B cell (primary cell): ENCODE results near the gene STN1. TPM values are rescaled to one million over a fixed set of nuclear protein-coding genes. Genes with fewer than 3 reads are reported as not detected.

Experiments
- ATAC-seq: fragments of 200-7000 bp; cut with Tn5 transposase; one replicate; pipeline ENCODE4 v1.10.0; 2021; ENCODE audit warnings: low read depth, mild to moderate bottlenecking, moderate number of reproducible peaks, moderate library complexity
- CTCF ChIA-PET: fragments of 350-600 bp; sonication (Branson Sonifier 250); formaldehyde crosslinking; loops from one replicate; lab custom pipeline; 2021; ENCODE audit warnings: antibody characterized with exemption, inconsistent platforms; lab: Charles Lee
- POLR2A ChIA-PET: fragments of 350-600 bp; sonication (Branson Sonifier 250); formaldehyde crosslinking; loops from one replicate; lab custom pipeline; 2021; ENCODE audit warnings: antibody characterized with exemption; lab: Charles Lee
- DNase-seq: peaks from one replicate; pipeline ENCODE4 v3.0.0; 2013
- H2AFZ ChIP-seq: 2 replicates; pipeline ENCODE4 v1.6.1; 2012; ENCODE audit warnings: mild to moderate bottlenecking, low read depth, low read length; ENCODE audit not compliant: insufficient read depth, poor library complexity, severe bottlenecking
- H3K27ac ChIP-seq, 2 donors: 1 replicate in 1 of 2; 2 replicates in 1 of 2; pipeline ENCODE4 v1.5.1; 2012 to 2013; ENCODE audit warnings: low read length in 2 of 2, mild to moderate bottlenecking in 2 of 2, moderate library complexity in 1 of 2
- H3K27me3 ChIP-seq, 4 experiments: fragments of 200-600 bp in 1 of 4; sonication (generic) in 1 of 4; replicated peaks in 1 of 4; 1 replicate in 2 of 4; 2 replicates in 2 of 4; pipeline versions ENCODE4 v1.6.1 to v1.7.0; 2013 to 2016; ENCODE audit warnings: low read length in 3 of 4, mild to moderate bottlenecking in 2 of 4, mixed read lengths in 1 of 4, moderate library complexity in 1 of 4; ENCODE audit not compliant: insufficient read depth in 4 of 4, control insufficient read depth in 3 of 4; ENCODE audit errors: control extremely low read depth in 1 of 4
- H3K36me3 ChIP-seq, 2 experiments: replicated peaks in 1 of 2; 1 replicate in 1 of 2; 2 replicates in 1 of 2; pipeline versions ENCODE4 v1.6.1 to v1.7.1; 2013; ENCODE audit warnings: low read length in 1 of 2; ENCODE audit not compliant: insufficient read depth in 2 of 2, control insufficient read depth in 1 of 2; ENCODE audit errors: control extremely low read depth in 1 of 2, extremely low read depth in 1 of 2
- H3K4me1 ChIP-seq, 2 donors: fragments of 200-600 bp in 1 of 2; sonication (generic) in 1 of 2; 1 replicate in 1 of 2; 2 replicates in 1 of 2; pipeline versions ENCODE4 v1.5.1 to v1.6.1; 2013 to 2017; ENCODE audit warnings: low read length in 2 of 2; ENCODE audit not compliant: control insufficient read depth in 2 of 2, insufficient read depth in 2 of 2
- H3K4me2 ChIP-seq: replicated peaks from 2 replicates; pipeline ENCODE3; 2012; ENCODE audit warnings: mild to moderate bottlenecking, low read depth, low read length; ENCODE audit not compliant: poor library complexity, severe bottlenecking
- H3K4me3 ChIP-seq, 5 experiments: fragments of 200-600 bp in 1 of 5; sonication (generic) in 1 of 5; 1 replicate in 3 of 5; 2 replicates in 2 of 5; pipeline versions ENCODE4 v1.5.1 to v1.7.0; 2011 to 2016; ENCODE audit warnings: low read length in 4 of 5, mild to moderate bottlenecking in 4 of 5, low read depth in 2 of 5, control low read depth in 1 of 5, moderate library complexity in 1 of 5; ENCODE audit not compliant: insufficient read depth in 1 of 5; ENCODE audit errors: control extremely low read depth in 1 of 5, extremely low read depth in 1 of 5
- H3K79me2 ChIP-seq: fragments of 200-600 bp; sonication (generic); one replicate; pipeline ENCODE4 v1.6.0; 2016; ENCODE audit warnings: low read length; ENCODE audit not compliant: control insufficient read depth, insufficient read depth
- H3K9ac ChIP-seq: fragments of 200-600 bp; sonication (generic); 2 replicates; pipeline ENCODE4 v1.6.1; 2017; ENCODE audit warnings: mild to moderate bottlenecking, low read length, moderate library complexity
- H3K9me3 ChIP-seq, 3 donors: one replicate each; pipeline versions ENCODE4 v1.6.1 to v1.7.1; 2013; ENCODE audit warnings: low read length in 2 of 3; ENCODE audit not compliant: control insufficient read depth in 2 of 3, insufficient read depth in 1 of 3; ENCODE audit errors: control extremely low read depth in 1 of 3
- H4K20me1 ChIP-seq: 2 replicates; pipeline ENCODE4 v1.6.0; 2012; ENCODE audit warnings: mild to moderate bottlenecking, low read length; ENCODE audit not compliant: insufficient read depth, control insufficient read depth, poor library complexity, severe bottlenecking
- H3K27ac Mint-ChIP-seq: one replicate; pipeline ENCODE4 v1.8.0; 2021; ENCODE audit warnings: mixed read lengths
- H3K27me3 Mint-ChIP-seq: one replicate; pipeline ENCODE4 v1.8.0; 2021; ENCODE audit warnings: mixed read lengths
- H3K4me1 Mint-ChIP-seq: one replicate; pipeline ENCODE4 v1.8.0; 2021; ENCODE audit warnings: mixed read lengths
- H3K4me3 Mint-ChIP-seq: one replicate; pipeline ENCODE4 v1.8.0; 2021; ENCODE audit warnings: mixed read lengths
- H3K9me3 Mint-ChIP-seq: one replicate; pipeline ENCODE4 v1.8.0; 2022; ENCODE audit warnings: mixed read lengths; ENCODE audit not compliant: insufficient read depth
- EZH2 ChIP-seq: IDR thresholded peaks from 2 replicates; pipeline ENCODE4 v1.6.1; 2012; ENCODE audit warnings: borderline replicate concordance, low read depth, mild to moderate bottlenecking, moderate library complexity, low read length; ENCODE audit not compliant: insufficient read depth, poor library complexity, severe bottlenecking
- whole genome bisulfite sequencing: methylation state at CpG from one replicate; pipeline ENCODE4 v1.1.5; 2013; ENCODE audit warnings: missing lambda C conversion rate; ENCODE audit not compliant: insufficient coverage; 5-methylcytosine and 5-hydroxymethylcytosine counted together
- intact Hi-C: fragments of 100-400 bp; cut with micrococcal nuclease; formaldehyde crosslinking; loops from one replicate; pipeline ENCODE4 v1.10.0; 2022
- polyA plus RNA-seq: library from polyadenylated mRNA; depleted of rRNA; stranded (reverse); fragments of >200 nt; gene quantifications from 2 replicates; pipeline ENCODE4 v1.2.3, GENCODE V29; 2012
- total RNA-seq, 2 donors: library from RNA; stranded (reverse); fragments of 120-200 nt in 1 of 2; gene quantifications; 1 replicate in 1 of 2; 2 replicates in 1 of 2; pipeline versions ENCODE4 v1.2.3 to v1.2.4, GENCODE V29; 2013 to 2022
- TF ChIP-seq, protein P1 (sequence below): fragments of 200-600 bp; IDR thresholded peaks from one replicate; pipeline ENCODE4 v1.8.0; 2022; ENCODE audit warnings: antibody characterized with exemption, mild to moderate bottlenecking

STN1 gene
- total and polyA plus RNA-seq, 2 donors (not counting 1 experiment from before 2014, with no cell fraction given) = 16.3 to 24.5 TPM

- TF ChIP-seq EZH2 = no peak
- TF ChIP-seq, protein P1, sequence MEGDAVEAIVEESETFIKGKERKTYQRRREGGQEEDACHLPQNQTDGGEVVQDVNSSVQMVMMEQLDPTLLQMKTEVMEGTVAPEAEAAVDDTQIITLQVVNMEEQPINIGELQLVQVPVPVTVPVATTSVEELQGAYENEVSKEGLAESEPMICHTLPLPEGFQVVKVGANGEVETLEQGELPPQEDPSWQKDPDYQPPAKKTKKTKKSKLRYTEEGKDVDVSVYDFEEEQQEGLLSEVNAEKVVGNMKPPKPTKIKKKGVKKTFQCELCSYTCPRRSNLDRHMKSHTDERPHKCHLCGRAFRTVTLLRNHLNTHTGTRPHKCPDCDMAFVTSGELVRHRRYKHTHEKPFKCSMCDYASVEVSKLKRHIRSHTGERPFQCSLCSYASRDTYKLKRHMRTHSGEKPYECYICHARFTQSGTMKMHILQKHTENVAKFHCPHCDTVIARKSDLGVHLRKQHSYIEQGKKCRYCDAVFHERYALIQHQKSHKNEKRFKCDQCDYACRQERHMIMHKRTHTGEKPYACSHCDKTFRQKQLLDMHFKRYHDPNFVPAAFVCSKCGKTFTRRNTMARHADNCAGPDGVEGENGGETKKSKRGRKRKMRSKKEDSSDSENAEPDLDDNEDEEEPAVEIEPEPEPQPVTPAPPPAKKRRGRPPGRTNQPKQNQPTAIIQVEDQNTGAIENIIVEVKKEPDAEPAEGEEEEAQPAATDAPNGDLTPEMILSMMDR = no peak
- Histone ChIP-seq H3K9me3 (no peaks in the 10 kb centered on the region), H3K9ac (no peak overlapping the region), H3K36me3 (no peaks in the 10 kb centered on the region), H3K4me2 (no peak overlapping the region), H3K4me3 (no peak overlapping the region), H3K4me1 (no peaks in the 10 kb centered on the region), H3K27me3 (no peaks in the 10 kb centered on the region), H4K20me1 (no peaks in the 10 kb centered on the region), H3K79me2 (no peaks in the 10 kb centered on the region), H3K27ac (no peak overlapping the region), H2AFZ (no peak overlapping the region)
- peaks cover 7% of the 10 kb centered on the region for H3K27me3 Mint-ChIP-seq
- POLR2A ChIA-PET = no interaction called here
- H3K4me1 Mint-ChIP-seq = no peaks in the 10 kb centered on the region
- ATAC-seq = no peak
- H3K27ac Mint-ChIP-seq = no peak overlapping the region
- H3K4me3 Mint-ChIP-seq = no peak overlapping the region
- DNase-seq = no peak
- intact Hi-C loops = no loop called here
- H3K9me3 Mint-ChIP-seq = no peaks in the 10 kb centered on the region
- CTCF ChIA-PET = interaction anchor here (0.6 kb wide), 1 partner anchor 182 kb away, joined by 3 read pairs; no protein-coding TSS in a partner anchor
Measured at GRCh38 chr10:103939522-103939921, 21.5 kb upstream of the STN1 start.

GRCh38 chr10:103936022-103936421 is 18.0 kb upstream of the STN1 start:
- Histone ChIP-seq H3K4me3 (no peak overlapping the region), H3K36me3 (no peaks in the 10 kb centered on the region), H3K9ac (no peak overlapping the region), H3K9me3 (no peaks in the 10 kb centered on the region), H2AFZ (no peak overlapping the region), H3K27me3 (no peaks in the 10 kb centered on the region), H3K79me2 (no peaks in the 10 kb centered on the region), H3K4me1 (no peaks in the 10 kb centered on the region), H3K4me2 (no peak overlapping the region), H4K20me1 (no peaks in the 10 kb centered on the region), H3K27ac (no peak overlapping the region)
- Mint-ChIP-seq H3K9me3 (no peaks in the 10 kb centered on the region), H3K27me3 (peaks cover 7% of the 10 kb centered on the region), H3K27ac (no peak overlapping the region), H3K4me1 (no peaks in the 10 kb centered on the region), H3K4me3 (no peak overlapping the region)
- ChIA-PET CTCF (no interaction called here), POLR2A (no interaction called here)
- no peak for ATAC-seq
- intact Hi-C loops = no loop called here
- no peak for DNase-seq
- TF ChIP-seq, protein P1 = no peak
- TF ChIP-seq EZH2 = no peak
- WGBS = 90% methylated on average over 5 of the region's 6 CpGs
